Spinal cord (tissue), 10 donors: ENCODE data around the gene NRG3. TPM values are rescaled to one million over a fixed set of nuclear protein-coding genes. Genes with fewer than 3 reads are reported as not detected.
A peak's percentile ranks its signal among the peaks of the same experiment; 100 is the strongest.

Experiments
- DNase-seq, 6 donors: peaks; one replicate each; pipeline versions ENCODE4 v3.0.0 to v3.0.0-alpha.2; 2013 to 2015; ENCODE audit warnings: low spot score in 6 of 6, low read depth in 4 of 6
- H3K27ac ChIP-seq: one replicate; pipeline ENCODE4 v1.5.1; 2013; ENCODE audit warnings: low read depth, low read length, control low read depth
- H3K27me3 ChIP-seq: one replicate; pipeline ENCODE4 v1.6.1; 2013; ENCODE audit warnings: low read length; ENCODE audit not compliant: control insufficient read depth, insufficient read depth
- H3K36me3 ChIP-seq: one replicate; pipeline ENCODE4 v1.6.1; 2013; ENCODE audit warnings: low read length; ENCODE audit not compliant: control insufficient read depth, insufficient read depth
- H3K4me1 ChIP-seq: one replicate; pipeline ENCODE4 v1.6.1; 2013; ENCODE audit warnings: low read length; ENCODE audit not compliant: control insufficient read depth, insufficient read depth
- H3K4me3 ChIP-seq: one replicate; pipeline ENCODE4 v1.5.1; 2013; ENCODE audit warnings: low read depth, low read length, control low read depth
- H3K9me3 ChIP-seq: one replicate; pipeline ENCODE4 v1.6.1; 2013; ENCODE audit warnings: low read length; ENCODE audit not compliant: control insufficient read depth, insufficient read depth
- WGBS: methylation state at CpG from one replicate; pipeline ENCODE4 v1.1.5; 2013; ENCODE audit warnings: missing lambda C conversion rate; ENCODE audit not compliant: insufficient coverage; 5-methylcytosine and 5-hydroxymethylcytosine counted together
- polyA plus RNA-seq, 2 donors: library from polyadenylated mRNA; unstranded; fragments of 120-200 nt; gene quantifications; one replicate each; pipeline ENCODE4 v1.2.1, GENCODE V29; 2013; ENCODE audit not compliant: insufficient read length in 2 of 2
- total RNA-seq, 2 donors: library from RNA; depleted of rRNA in 1 of 2; stranded (reverse); fragments of 120-200 nt in 1 of 2; fragments of >200 nt in 1 of 2; gene quantifications; one replicate each; pipeline versions ENCODE4 v1.2.3 to v1.2.4, GENCODE V29; 2013 to 2014
- donor health status: healthy.

The NRG3 gene
- total and polyA plus RNA-seq, 4 donors, result 10.2 to 53.9 (median 33.6) TPM

DNA sequence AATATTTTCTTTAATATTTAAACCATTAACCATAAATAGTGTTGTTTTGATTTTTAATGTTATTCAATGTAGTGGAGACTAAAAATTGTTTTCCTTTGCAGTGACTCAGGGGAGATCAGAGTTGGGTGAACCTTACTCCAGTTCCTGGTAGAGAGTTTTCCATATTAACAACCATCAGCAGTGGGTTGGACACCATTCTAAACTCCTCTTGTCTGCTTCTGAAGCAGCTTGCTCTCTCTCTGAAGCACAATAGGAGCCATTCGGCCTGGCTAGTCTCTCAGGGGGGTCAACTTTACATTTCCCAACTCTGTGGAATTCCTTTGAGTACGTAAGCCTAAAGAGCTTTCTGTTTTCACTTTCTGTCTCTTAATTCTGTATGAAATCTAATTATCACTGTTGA lies 9.4 kb upstream of the NRG3 start:
- Histone ChIP-seq H3K27me3 (no peaks in the 10 kb centered on the region), H3K27ac (no peak overlapping the region), H3K4me1 (no peaks in the 10 kb centered on the region), H3K4me3 (no peak overlapping the region), H3K9me3 (peaks cover 3% of the 10 kb centered on the region), H3K36me3 (no peaks in the 10 kb centered on the region)
- DNase-seq, result no peak
- WGBS, result no CpG with 5 or more reads among the region's 2 CpGs

DNA sequence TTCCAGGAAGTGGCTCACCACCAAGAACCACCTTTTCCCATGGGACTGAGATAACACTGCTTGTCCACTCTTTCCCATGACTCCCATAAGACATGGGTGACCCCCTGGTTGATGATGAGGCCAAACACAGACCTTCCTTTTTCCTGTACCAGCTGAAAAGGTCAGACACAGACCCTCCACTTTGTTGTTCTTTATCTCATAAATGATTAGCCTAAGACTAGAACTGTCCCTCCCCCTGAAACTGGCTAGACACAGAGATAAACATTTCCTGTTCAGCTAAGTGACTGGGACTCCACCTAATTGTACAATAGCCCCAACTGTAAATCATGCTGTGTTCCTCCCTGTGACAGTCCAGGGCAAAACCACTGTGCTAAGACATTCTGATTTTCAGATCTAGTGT lies 8.2 kb upstream of the NRG3 start:
- DNase-seq, result no peak
- no peak overlapping the region for H3K27ac ChIP-seq

DNA sequence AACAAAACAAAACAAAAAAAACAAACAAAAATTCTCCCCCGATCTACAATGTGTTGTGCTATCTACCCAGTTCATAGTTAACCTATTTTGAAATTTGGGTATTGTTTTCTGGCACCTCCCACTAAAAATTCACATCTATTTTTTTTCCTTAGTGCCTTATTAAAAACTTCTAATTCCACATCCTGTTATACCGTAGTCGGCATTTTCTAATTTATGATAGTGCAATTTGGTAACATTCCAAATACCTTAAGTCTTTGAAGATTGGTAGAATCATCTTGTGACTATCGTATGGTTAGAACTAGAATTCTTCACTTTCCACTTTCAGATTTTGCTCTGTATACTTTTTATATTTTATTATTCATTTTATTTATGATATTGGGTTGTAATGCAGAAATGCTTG lies 4.5 kb upstream of the NRG3 start:
- Histone ChIP-seq H3K27ac (no peak overlapping the region), H3K4me1 (peaks cover 8% of the 10 kb centered on the region), H3K9me3 (no peaks in the 10 kb centered on the region), H3K36me3 (no peaks in the 10 kb centered on the region), H3K4me3 (no peak overlapping the region), H3K27me3 (peaks cover 2% of the 10 kb centered on the region)
- WGBS, result no CpG with 5 or more reads among the region's 4 CpGs
- DNase-seq, result no peak

More for the DNA sequence above, 8.2 kb upstream of the NRG3 start:
- H3K9me3 ChIP-seq, result no peaks in the 10 kb centered on the region
- no peaks in the 10 kb centered on the region for H3K27me3 ChIP-seq
- no peak overlapping the region for H3K4me3 ChIP-seq
- no peaks in the 10 kb centered on the region for H3K4me1 ChIP-seq
- no peaks in the 10 kb centered on the region for H3K36me3 ChIP-seq

DNA sequence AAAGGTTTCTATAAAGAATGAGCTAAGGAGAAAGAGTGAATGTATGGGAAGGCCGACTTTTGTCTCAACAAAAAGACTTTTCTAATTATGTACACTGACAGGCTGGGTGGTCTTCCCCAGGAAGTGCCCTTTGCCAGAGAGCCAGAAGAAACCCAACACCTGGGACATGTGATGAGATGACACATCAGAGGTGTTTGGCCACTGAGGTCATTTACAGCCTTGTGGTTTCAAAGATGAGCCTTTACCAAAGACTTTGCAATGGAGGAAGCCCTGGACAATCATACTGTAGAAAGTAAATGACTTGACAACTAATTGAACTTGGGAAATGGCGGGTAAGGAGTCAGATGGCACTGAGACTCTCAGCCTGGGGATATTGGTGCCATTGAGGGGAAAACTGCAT lies 3.4 kb upstream of the NRG3 start:
- Histone ChIP-seq H3K4me1 (peaks cover 19% of the 10 kb centered on the region), H3K36me3 (no peaks in the 10 kb centered on the region), H3K9me3 (no peaks in the 10 kb centered on the region), H3K27ac (no peak overlapping the region), H3K4me3 (no peak overlapping the region), H3K27me3 (peaks cover 11% of the 10 kb centered on the region)
- no peak for DNase-seq
- WGBS, result 92% methylated on average over 1 of the region's 2 CpGs

DNA sequence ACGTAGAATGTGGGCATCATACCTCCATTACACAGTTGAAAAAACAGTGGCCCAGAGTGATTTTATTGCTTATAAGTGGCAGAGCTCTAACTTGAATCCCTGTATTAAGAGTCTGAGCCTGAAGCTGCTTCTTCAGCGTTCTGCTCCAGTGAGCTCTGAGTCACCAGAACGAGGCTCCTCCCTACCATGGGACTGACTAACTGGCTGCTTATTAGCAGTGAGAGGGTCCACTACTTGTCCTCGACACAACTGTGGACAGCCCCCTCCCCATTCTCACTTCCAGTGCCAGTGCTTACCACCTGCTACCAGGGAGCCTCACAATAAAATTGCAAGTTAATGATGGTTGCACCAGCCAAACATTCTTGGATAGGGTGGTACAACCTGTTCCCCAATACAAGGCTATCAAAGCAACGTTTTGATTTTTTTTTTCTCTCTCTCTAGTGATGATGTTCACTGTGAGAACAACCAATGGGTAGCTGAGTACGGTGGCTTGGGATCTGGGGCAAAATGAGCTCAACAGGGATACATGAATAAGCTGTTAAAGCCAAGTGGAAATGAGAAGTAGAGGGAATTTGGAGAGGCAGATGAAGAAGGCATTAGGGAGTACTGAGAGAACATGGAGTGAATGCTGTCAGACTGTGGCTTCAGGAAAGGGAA lies 2.7 kb upstream of the NRG3 start:
- 45% methylated on average over 3 of the region's 6 CpGs for WGBS
- Histone ChIP-seq H3K27me3 (peaks cover 11% of the 10 kb centered on the region), H3K27ac (no peak overlapping the region), H3K9me3 (no peaks in the 10 kb centered on the region), H3K4me1 (peaks cover 20% of the 10 kb centered on the region), H3K36me3 (no peaks in the 10 kb centered on the region), H3K4me3 (no peak overlapping the region)
- peak in 2 of 6 donors; percentile 9 to 70 for DNase-seq

DNA sequence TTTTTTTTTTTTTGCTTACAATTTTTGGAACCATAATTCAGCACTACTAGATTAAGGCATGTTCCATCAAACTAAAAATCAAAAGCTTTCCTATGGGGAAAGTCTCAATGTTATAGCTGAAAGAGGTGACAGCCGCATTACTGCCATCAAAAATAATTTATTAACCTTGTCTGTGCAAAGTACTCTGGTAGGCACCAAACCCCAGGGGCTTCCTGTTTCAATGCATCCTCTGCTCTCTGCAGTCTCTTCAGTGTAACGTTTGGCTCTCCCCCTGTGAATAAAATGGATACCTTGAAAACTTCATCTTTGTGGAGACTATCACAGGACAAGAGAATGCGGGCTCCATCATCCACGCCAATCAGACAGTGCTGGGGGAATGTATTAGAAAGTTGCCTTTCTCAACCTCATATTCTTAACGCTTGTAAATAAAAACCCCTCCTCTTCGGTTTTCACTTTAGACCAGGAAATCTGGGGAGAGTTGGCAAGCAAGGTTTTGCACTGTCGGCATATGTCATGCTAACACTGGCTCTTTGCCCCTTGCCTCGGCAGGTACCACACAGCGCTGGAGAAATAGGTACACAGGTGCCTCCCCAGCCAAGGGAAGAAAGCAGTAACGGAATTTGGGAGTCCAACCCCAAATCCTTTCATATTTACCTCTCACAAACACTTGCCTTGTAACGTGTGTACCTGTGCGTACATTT lies 1.6 kb upstream of the NRG3 start:
- Histone ChIP-seq H3K36me3 (no peaks in the 10 kb centered on the region), H3K4me1 (peaks cover 20% of the 10 kb centered on the region), H3K9me3 (no peaks in the 10 kb centered on the region), H3K27me3 (peaks cover 11% of the 10 kb centered on the region), H3K27ac (no peak overlapping the region), H3K4me3 (peak overlapping the region; percentile 57)
- 8% methylated on average over 6 of the region's 12 CpGs for WGBS
- peak in 3 of 6 donors; percentile 11 to 60 (median 19) for DNase-seq

DNA sequence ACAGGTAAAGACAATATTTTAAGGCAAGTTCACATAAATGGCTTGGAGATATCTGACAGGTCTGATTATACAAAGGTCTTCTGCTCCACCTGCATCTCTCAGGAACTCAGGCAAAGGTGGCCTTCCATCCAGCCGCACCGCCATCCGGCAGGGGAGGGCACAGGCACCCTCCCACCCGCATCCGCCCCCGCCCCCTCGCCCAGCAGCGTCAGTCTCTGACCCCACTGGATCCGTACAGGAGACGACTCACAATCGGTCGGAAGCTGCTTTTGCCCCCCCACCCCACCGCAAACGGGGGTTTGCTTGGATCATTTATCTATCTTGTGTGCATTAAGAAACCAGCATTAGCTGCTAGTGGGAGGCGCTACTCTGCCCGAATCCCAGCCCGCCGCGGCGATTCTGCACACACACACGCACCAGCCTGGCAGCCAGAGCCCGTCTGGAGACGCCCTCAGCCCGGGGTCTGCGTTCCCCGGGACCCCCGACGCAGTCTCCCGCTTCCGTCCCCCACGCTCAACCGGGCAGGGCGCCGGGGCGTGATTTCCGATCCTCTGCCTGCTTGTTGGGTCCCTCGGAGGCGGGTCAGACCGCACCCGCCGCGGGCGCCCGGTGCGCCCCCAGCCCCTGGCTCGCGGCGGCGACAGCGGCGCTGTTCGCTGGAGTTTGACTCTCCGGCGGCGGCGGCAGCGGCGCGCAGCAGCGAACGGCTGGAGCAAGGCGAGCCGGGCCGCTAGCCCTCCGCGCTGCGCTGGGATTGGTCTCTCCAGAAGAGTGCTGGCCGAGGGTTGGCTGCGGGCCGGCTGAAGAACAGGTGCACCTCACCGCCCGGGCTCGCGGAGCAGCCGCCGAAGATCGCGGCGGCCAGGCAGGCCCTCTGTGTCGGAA lies 820 bp upstream of the NRG3 start:
- peaks cover 11% of the 10 kb centered on the region for H3K27me3 ChIP-seq
- peak overlapping the region; percentile 57 for H3K4me3 ChIP-seq
- H3K36me3 ChIP-seq, result no peaks in the 10 kb centered on the region
- H3K9me3 ChIP-seq, result no peaks in the 10 kb centered on the region
- H3K4me1 ChIP-seq, result peaks cover 20% of the 10 kb centered on the region
- DNase-seq, result peak in 3 of 6 donors; percentile 56 to 91 (median 89)
- H3K27ac ChIP-seq, result peak overlapping the region; percentile 78
- WGBS, result under 1% methylated on average over 72 of the region's 80 CpGs

DNA sequence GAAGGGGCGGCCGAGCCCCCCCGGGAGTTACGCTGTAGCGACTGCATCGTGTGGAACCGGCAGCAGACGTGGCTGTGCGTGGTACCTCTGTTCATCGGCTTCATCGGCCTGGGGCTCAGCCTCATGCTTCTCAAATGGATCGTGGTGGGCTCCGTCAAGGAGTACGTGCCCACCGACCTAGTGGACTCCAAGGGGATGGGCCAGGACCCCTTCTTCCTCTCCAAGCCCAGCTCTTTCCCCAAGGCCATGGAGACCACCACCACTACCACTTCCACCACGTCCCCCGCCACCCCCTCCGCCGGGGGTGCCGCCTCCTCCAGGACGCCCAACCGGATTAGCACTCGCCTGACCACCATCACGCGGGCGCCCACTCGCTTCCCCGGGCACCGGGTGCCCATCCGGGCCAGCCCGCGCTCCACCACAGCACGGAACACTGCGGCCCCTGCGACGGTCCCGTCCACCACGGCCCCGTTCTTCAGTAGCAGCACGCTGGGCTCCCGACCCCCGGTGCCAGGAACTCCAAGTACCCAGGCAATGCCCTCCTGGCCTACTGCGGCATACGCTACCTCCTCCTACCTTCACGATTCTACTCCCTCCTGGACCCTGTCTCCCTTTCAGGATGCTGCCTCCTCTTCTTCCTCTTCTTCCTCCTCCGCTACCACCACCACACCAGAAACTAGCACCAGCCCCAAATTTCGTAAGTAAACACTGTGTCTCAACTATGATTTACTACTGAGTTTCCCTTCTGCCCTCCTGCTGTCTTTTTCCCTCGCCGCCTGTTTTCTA lies 666 bp downstream of the NRG3 start:
- H3K4me1 ChIP-seq, result peaks cover 20% of the 10 kb centered on the region
- no peaks in the 10 kb centered on the region for H3K36me3 ChIP-seq
- H3K27me3 ChIP-seq, result peaks cover 11% of the 10 kb centered on the region
- peak in 3 of 6 donors; percentile 31 to 58 (median 41) for DNase-seq
- no peaks in the 10 kb centered on the region for H3K9me3 ChIP-seq
- peak overlapping the region; percentile 40 for H3K27ac ChIP-seq
- H3K4me3 ChIP-seq, result peak overlapping the region; percentile 46
- 0% methylated on average over 47 of the region's 49 CpGs for WGBS
